Trophoblast cell (in vitro differentiated cells and primary cell): ENCODE measurements around the gene IRAK1.
"Not testable (repeated sequence)": the region's sequence is repeated elsewhere in the genome, so short reads cannot be mapped to it uniquely, and the experiment has no call there.

Experiments used
- DNase-seq, 2 donors: peaks; one replicate each; pipeline ENCODE4 v3.0.0-alpha.2; 2016
- H2AFZ ChIP-seq: 2 replicates; pipeline ENCODE4 v1.6.1; 2013; ENCODE audit warnings: low read length, moderate library complexity, mild to moderate bottlenecking; ENCODE audit not compliant: insufficient read depth, poor library complexity
- H2AK5ac ChIP-seq: 2 replicates; pipeline ENCODE4 v1.6.1; 2013; ENCODE audit warnings: mild to moderate bottlenecking, low read length
- H2BK120ac ChIP-seq: 2 replicates; pipeline ENCODE4 v1.6.1; 2013; ENCODE audit warnings: low read length, mild to moderate bottlenecking, moderate library complexity; ENCODE audit not compliant: insufficient read depth, poor library complexity
- H2BK12ac ChIP-seq: 2 replicates; pipeline ENCODE4 v1.6.1; 2013; ENCODE audit warnings: mild to moderate bottlenecking, low read length, moderate library complexity
- H2BK5ac ChIP-seq: 2 replicates; pipeline ENCODE4 v1.6.1; 2013; ENCODE audit warnings: low read length, low read depth, moderate library complexity, mild to moderate bottlenecking; ENCODE audit not compliant: poor library complexity
- H3K14ac ChIP-seq: 2 replicates; pipeline ENCODE4 v1.6.1; 2013; ENCODE audit warnings: mild to moderate bottlenecking, low read length
- H3K18ac ChIP-seq: 2 replicates; pipeline ENCODE4 v1.6.1; 2013; ENCODE audit warnings: mild to moderate bottlenecking, low read length
- H3K23ac ChIP-seq: 2 replicates; pipeline ENCODE4 v1.6.1; 2013; ENCODE audit warnings: low read length
- H3K27ac ChIP-seq: 2 replicates; pipeline ENCODE4 v1.5.1; 2013; ENCODE audit warnings: low read depth, mild to moderate bottlenecking, inconsistent platforms, low read length, moderate library complexity
- H3K27me3 ChIP-seq: 2 replicates; pipeline ENCODE4 v1.6.1; 2013; ENCODE audit warnings: inconsistent platforms, mild to moderate bottlenecking, low read length, moderate library complexity; ENCODE audit not compliant: insufficient read depth
- H3K36me3 ChIP-seq, 2 experiments: 1 replicate in 1 of 2; 2 replicates in 1 of 2; pipeline ENCODE4 v1.6.1; 2013; ENCODE audit warnings: low read length in 2 of 2, mild to moderate bottlenecking in 2 of 2, moderate library complexity in 1 of 2; ENCODE audit not compliant: insufficient read depth in 2 of 2, control insufficient read depth in 1 of 2
- H3K4ac ChIP-seq: 2 replicates; pipeline ENCODE4 v1.6.1; 2013; ENCODE audit warnings: low read depth, mild to moderate bottlenecking, low read length, moderate library complexity
- H3K4me1 ChIP-seq, 2 experiments: 1 replicate in 1 of 2; 2 replicates in 1 of 2; pipeline ENCODE4 v1.6.1; 2013; ENCODE audit warnings: low read length in 2 of 2, mild to moderate bottlenecking in 2 of 2, moderate library complexity in 1 of 2; ENCODE audit not compliant: insufficient read depth in 2 of 2, control insufficient read depth in 1 of 2
- H3K4me2 ChIP-seq: 2 replicates; pipeline ENCODE4 v1.6.1; 2013; ENCODE audit warnings: inconsistent platforms, mild to moderate bottlenecking, low read length, moderate library complexity
- H3K4me3 ChIP-seq: 2 replicates; pipeline ENCODE4 v1.5.1; 2013; ENCODE audit warnings: mild to moderate bottlenecking, low read depth, low read length, inconsistent platforms
- H3K79me1 ChIP-seq: one replicate; pipeline ENCODE4 v1.6.1; 2013; ENCODE audit warnings: low read length
- H3K79me2 ChIP-seq: 2 replicates; pipeline ENCODE4 v1.6.1; 2013; ENCODE audit warnings: low read length, mild to moderate bottlenecking; ENCODE audit not compliant: control insufficient read depth, insufficient read depth, poor library complexity
- H3K9ac ChIP-seq: 2 replicates; pipeline ENCODE4 v1.6.1; 2013; ENCODE audit warnings: mild to moderate bottlenecking, low read length
- H3K9me3 ChIP-seq: 2 replicates; pipeline ENCODE4 v1.6.1; 2013; ENCODE audit warnings: low read depth, mild to moderate bottlenecking, control low read depth, inconsistent platforms, low read length; ENCODE audit not compliant: insufficient read depth
- H4K12ac ChIP-seq: 2 replicates; pipeline ENCODE4 v1.6.1; 2013; ENCODE audit warnings: low read depth, mild to moderate bottlenecking, low read length, moderate library complexity
- H4K8ac ChIP-seq: 2 replicates; pipeline ENCODE4 v1.6.1; 2013; ENCODE audit warnings: low read depth, mild to moderate bottlenecking, low read length, moderate library complexity
- H4K91ac ChIP-seq: one replicate; pipeline ENCODE4 v1.6.1; 2013; ENCODE audit warnings: low read depth, mild to moderate bottlenecking, low read length, moderate library complexity
- WGBS: extraction: QIAGEN DNeasy Blood & Tissue Kit; methylation state at CpG from one replicate; pipeline ENCODE4 v1.1.7; 2013; ENCODE audit warnings: missing lambda C conversion rate; ENCODE audit not compliant: insufficient read length, insufficient coverage; ENCODE audit errors: extremely low coverage; 5-methylcytosine and 5-hydroxymethylcytosine counted together

Gene IRAK1

DNA sequence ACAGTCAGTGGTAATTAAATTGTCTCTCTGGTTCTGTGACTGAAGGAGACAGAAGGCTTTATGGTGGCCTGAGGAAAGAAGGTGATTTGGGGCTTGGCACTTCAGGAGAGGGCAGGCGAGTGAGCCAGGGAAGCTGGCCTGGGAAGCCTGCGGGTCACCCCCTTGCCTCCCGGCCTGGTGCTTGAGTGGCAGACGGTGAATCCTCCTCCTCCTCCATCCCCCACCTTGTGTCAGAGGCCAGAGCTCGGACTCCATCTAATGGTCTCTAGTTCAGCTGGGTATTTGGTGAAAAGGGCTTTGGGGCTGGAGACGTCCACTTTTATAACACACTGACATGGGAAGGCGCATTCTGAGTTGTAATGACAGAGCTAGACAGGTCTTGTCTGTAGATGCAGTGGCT lies 38.5 kb downstream of the IRAK1 start:
- H2BK120ac ChIP-seq: no peak overlapping the region
- H4K8ac ChIP-seq: no peak overlapping the region
- H3K23ac ChIP-seq: no peak overlapping the region
- no peak overlapping the region for H4K91ac ChIP-seq
- H2AFZ ChIP-seq: no peak overlapping the region
- no peak overlapping the region for H2AK5ac ChIP-seq
- H3K27ac ChIP-seq: no peak overlapping the region
- H3K9me3 ChIP-seq: no peaks in the 10 kb centered on the region
- H3K9ac ChIP-seq: no peak overlapping the region
- DNase-seq: no peak
- no peak overlapping the region for H3K4ac ChIP-seq
- no peaks in the 10 kb centered on the region for H3K79me2 ChIP-seq
- H3K18ac ChIP-seq: no peak overlapping the region
- WGBS: no CpG with 5 or more reads among the region's 7 CpGs
- peaks cover 2 to 5% of the 10 kb centered on the region in 2 experiments for H3K36me3 ChIP-seq
- no peak overlapping the region for H3K4me2 ChIP-seq
- H3K79me1 ChIP-seq: no peaks in the 10 kb centered on the region
- no peak overlapping the region for H4K12ac ChIP-seq
- no peaks in the 10 kb centered on the region for H3K27me3 ChIP-seq
- no peak overlapping the region for H3K14ac ChIP-seq
- H3K4me3 ChIP-seq: no peak overlapping the region
- H2BK5ac ChIP-seq: no peak overlapping the region
- H3K4me1 ChIP-seq: no peaks in the 10 kb centered on the region
- no peak overlapping the region for H2BK12ac ChIP-seq

DNA sequence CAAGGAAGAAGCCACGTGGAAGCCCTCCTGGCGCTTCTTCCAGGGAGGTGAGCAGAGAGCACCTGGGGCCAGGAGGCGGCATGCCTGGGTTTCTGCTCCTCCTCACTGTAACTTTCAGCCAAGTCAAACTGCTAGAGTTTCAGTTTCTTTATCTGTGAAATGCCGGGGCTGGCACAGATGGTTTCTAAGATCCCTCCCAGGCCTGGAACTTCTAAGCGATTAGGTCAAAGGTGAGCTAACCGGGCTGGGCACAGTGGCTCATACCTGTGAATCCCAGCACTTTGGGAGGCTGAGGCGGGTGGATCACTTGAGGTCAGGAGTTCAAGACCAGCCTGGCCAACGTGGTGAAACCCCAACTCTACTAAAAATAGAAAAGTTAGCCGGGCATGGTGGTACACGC lies 39.3 kb downstream of the IRAK1 start:
- H3K18ac ChIP-seq, H3K4me1 ChIP-seq, H3K27me3 ChIP-seq, H2AK5ac ChIP-seq, H3K9ac ChIP-seq, H3K4ac ChIP-seq, H3K27ac ChIP-seq, H2BK120ac ChIP-seq, H4K8ac ChIP-seq, H3K4me2 ChIP-seq, H3K79me1 ChIP-seq, H4K91ac ChIP-seq, H3K14ac ChIP-seq, DNase-seq, H3K23ac ChIP-seq, H2BK5ac ChIP-seq, H4K12ac ChIP-seq, H2AFZ ChIP-seq, H3K79me2 ChIP-seq, H3K9me3 ChIP-seq, H3K36me3 ChIP-seq, H3K4me3 ChIP-seq, H2BK12ac ChIP-seq: not testable (repeated sequence)
- WGBS: no CpG with 5 or more reads among the region's 10 CpGs

DNA sequence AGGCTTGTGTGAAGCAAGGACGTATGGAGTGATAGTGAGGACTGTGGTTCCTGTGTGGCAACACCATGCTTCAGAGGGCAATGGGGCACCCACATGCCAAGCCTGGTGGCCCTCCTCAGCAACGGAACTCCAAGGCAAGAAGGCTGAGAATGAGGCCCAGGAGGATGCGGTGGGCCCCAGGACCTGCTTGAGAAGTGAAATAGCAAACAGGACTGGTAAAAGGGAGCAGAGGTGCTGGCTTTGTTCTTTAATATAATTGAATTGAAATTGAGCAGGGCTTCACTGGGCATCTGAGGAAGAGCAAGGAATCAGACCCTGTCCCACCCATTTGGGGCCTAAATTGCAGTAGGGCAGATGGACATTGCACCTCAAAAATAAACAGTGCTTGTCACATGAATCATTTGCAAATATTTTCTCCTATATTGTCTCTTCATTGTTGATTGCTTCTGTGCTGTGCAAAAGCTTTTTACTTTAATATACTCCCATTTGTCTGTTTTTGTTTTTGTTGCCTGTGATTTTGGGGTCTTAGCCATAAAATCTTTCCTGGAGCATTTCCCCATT lies 44.9 kb downstream of the IRAK1 start:
- Histone ChIP-seq H3K36me3 (no peaks in the 10 kb centered on the region), H3K9ac (no peak overlapping the region), H3K27ac (no peak overlapping the region), H2BK12ac (no peak overlapping the region), H3K79me1 (peaks cover 21% of the 10 kb centered on the region), H2AK5ac (no peak overlapping the region), H3K27me3 (no peaks in the 10 kb centered on the region), H3K79me2 (peaks cover 14% of the 10 kb centered on the region), H4K12ac (no peak overlapping the region), H3K23ac (no peak overlapping the region), H4K91ac (no peak overlapping the region), H2BK5ac (no peak overlapping the region), H4K8ac (no peak overlapping the region), H3K4me2 (no peak overlapping the region), H3K4ac (no peak overlapping the region), H3K4me3 (no peak overlapping the region), H3K9me3 (no peaks in the 10 kb centered on the region), H3K18ac (no peak overlapping the region), H3K14ac (no peak overlapping the region), H3K4me1 (peaks cover 0 to 5% of the 10 kb centered on the region in 2 experiments), H2BK120ac (no peak overlapping the region), H2AFZ (no peak overlapping the region)
- no peak for DNase-seq
- no CpG with 5 or more reads among the region's 3 CpGs for WGBS

DNA sequence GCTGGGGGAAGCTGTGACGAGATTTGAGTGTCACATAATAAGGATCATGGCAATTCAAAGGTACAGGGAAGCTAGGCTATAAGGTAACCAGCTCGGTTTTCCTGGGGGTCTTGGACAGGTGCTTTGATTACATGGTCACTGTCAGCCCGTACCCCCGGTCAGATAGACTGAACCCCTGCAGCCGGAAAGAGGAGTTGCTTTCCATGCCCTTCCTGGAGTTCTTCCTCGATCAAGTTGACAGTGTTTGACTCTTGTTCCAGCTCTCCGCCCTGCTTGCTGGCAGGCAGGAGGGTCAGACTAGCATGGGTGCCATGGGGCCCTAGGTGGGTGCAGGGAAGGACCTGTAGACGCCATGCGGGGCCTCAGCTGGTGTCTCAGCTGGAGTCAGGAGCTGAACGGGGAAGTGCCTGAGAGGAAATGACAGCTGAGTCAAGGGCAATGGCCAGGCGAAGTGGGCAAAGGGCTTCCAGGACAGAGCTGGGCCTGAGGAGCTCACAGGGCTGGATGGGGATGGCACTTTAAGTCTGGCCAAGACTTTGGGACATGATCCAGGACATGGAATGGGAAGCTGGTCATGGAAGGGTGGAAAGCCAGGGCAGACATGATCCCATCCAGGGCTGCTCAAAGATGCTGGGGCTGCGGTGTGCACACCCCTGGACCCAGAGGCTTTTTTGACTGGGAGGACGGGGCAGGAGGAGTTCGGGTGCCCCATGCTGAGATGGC lies 45.5 kb downstream of the IRAK1 start:
- Histone ChIP-seq H3K9ac (no peak overlapping the region), H3K4me1 (peaks cover 3 to 5% of the 10 kb centered on the region in 2 experiments), H4K8ac (no peak overlapping the region), H2BK12ac (no peak overlapping the region), H3K23ac (no peak overlapping the region), H4K91ac (no peak overlapping the region), H3K79me1 (peaks cover 21% of the 10 kb centered on the region), H2AFZ (no peak overlapping the region), H2AK5ac (no peak overlapping the region), H3K27me3 (no peaks in the 10 kb centered on the region), H3K79me2 (peaks cover 20% of the 10 kb centered on the region), H3K18ac (no peak overlapping the region), H3K14ac (no peak overlapping the region), H2BK5ac (no peak overlapping the region), H3K4ac (no peak overlapping the region), H2BK120ac (no peak overlapping the region), H4K12ac (no peak overlapping the region), H3K9me3 (no peaks in the 10 kb centered on the region), H3K4me2 (no peak overlapping the region), H3K27ac (no peak overlapping the region), H3K4me3 (no peak overlapping the region), H3K36me3 (no peaks in the 10 kb centered on the region)
- DNase-seq: no peak
- no CpG with 5 or more reads among the region's 14 CpGs for WGBS
